GM19043 (cell line): ENCODE results near the gene DIAPH1.
"Not testable (repeated sequence)": the region's sequence is repeated elsewhere in the genome, so short reads cannot be mapped to it uniquely, and the experiment has no call there.

Source experiments
- ATAC-seq: cut with Tn5 transposase; IDR thresholded peaks from one replicate; pipeline ENCODE4 v1.9.1; 2021; ENCODE audit warnings: low read depth; ENCODE audit not compliant: unreplicated experiment

The DIAPH1 gene

GRCh38 chr5:141613344-141613743, 5.5 kb downstream of the DIAPH1 start:
- no peak for ATAC-seq

- ATAC-seq = no peak
These were observed 7.5 kb downstream of the DIAPH1 start for GRCh38 chr5:141611289-141611688.

GRCh38 chr5:141609921-141610320, 8.9 kb downstream of the DIAPH1 start:
- not testable (repeated sequence) for ATAC-seq

GRCh38 chr5:141609044-141609443, 9.8 kb downstream of the DIAPH1 start:
- no peak for ATAC-seq

- ATAC-seq = no peak
These were observed 10.2 kb downstream of the DIAPH1 start for GRCh38 chr5:141608557-141608956.

GRCh38 chr5:141608046-141608445, 10.8 kb downstream of the DIAPH1 start:
- ATAC-seq = no peak

GRCh38 chr5:141605523-141606277, 13.1 kb downstream of the DIAPH1 start:
- peak; percentile 96 for ATAC-seq

GRCh38 chr5:141603923-141604717, 14.7 kb downstream of the DIAPH1 start:
- no peak for ATAC-seq

GRCh38 chr5:141602606-141603005, 16.2 kb downstream of the DIAPH1 start:
- ATAC-seq = no peak

GRCh38 chr5:141598391-141599345, 20.1 kb downstream of the DIAPH1 start:
- peak; percentile 43 for ATAC-seq

GRCh38 chr5:141597814-141598213, 21.0 kb downstream of the DIAPH1 start:
- ATAC-seq = no peak

GRCh38 chr5:141597394-141597793, 21.4 kb downstream of the DIAPH1 start:
- no peak for ATAC-seq

GRCh38 chr5:141596867-141597266, 21.9 kb downstream of the DIAPH1 start:
- no peak for ATAC-seq

GRCh38 chr5:141590127-141590526, 28.7 kb downstream of the DIAPH1 start:
- ATAC-seq = no peak

- no peak for ATAC-seq
These were observed 32.6 kb downstream of the DIAPH1 start for GRCh38 chr5:141586246-141586645.

GRCh38 chr5:141585594-141585993, 33.2 kb downstream of the DIAPH1 start:
- no peak for ATAC-seq

GRCh38 chr5:141574122-141574510, 44.7 kb downstream of the DIAPH1 start:
- no peak for ATAC-seq

- no peak for ATAC-seq
These were observed 45.2 kb downstream of the DIAPH1 start for GRCh38 chr5:141573489-141574121.

- no peak for ATAC-seq
These were observed 48.1 kb downstream of the DIAPH1 start for GRCh38 chr5:141570655-141571054.

- ATAC-seq = no peak
These were observed 51.2 kb downstream of the DIAPH1 start for GRCh38 chr5:141567513-141568117.
